Measurements from ENCODE around the gene AKR7A2. TPM values are rescaled to one million over a fixed set of nuclear protein-coding genes. Genes with fewer than 3 reads are reported as not detected.
"Not testable (repeated sequence)": the region's sequence is repeated elsewhere in the genome, so short reads cannot be mapped to it uniquely, and the experiment has no call there.

The AKR7A2 gene
- total RNA-seq, 2 experiments from 2014 or later = 11.1 to 11.8 TPM

GRCh38 chr1:19294638-19295037 lies 17.3 kb downstream of the AKR7A2 start:
- H3K9me3 Mint-ChIP-seq = peaks cover 12% of the 10 kb centered on the region
- POLR2A ChIA-PET = no interaction called here
- ATAC-seq (ENCODE audit: poor library complexity) (no peak), DNase-seq (no peak)
- H3K4me3 Mint-ChIP-seq = no peak overlapping the region
- Histone ChIP-seq H3K9me3 (ENCODE audit: control insufficient read depth in 1 of 2, insufficient read depth in 1 of 2, low read length in 2 of 2) (peaks cover 14 to 26% of the 10 kb centered on the region in 2 experiments), H3K27ac (ENCODE audit: low read depth in 1 of 2, low read length in 2 of 2) (no peak overlapping the region), H3K4me3 (ENCODE audit: low read length) (no peak overlapping the region), H3K27me3 (ENCODE audit: control insufficient read depth in 1 of 2, insufficient read depth in 2 of 2, low read length in 2 of 2) (no peaks in the 10 kb centered on the region), H3K36me3 (ENCODE audit: insufficient read depth, low read length) (no peaks in the 10 kb centered on the region), H3K4me1 (ENCODE audit: insufficient read depth, low read length) (no peaks in the 10 kb centered on the region)
- no peak for TF ChIP-seq CTCF (IDR thresholded peaks at IDR 0.05)
- CTCF ChIA-PET = no interaction called here
- intact Hi-C loops (cut with DNase I, micrococcal nuclease) = no loop called here
- H3K27ac Mint-ChIP-seq = no peak overlapping the region
- peaks cover 3% of the 10 kb centered on the region for H3K27me3 Mint-ChIP-seq
- no peaks in the 10 kb centered on the region for H3K4me1 Mint-ChIP-seq (ENCODE audit: low read depth)
- peaks cover 49% of the 10 kb centered on the region for H3K36me3 Mint-ChIP-seq (ENCODE audit: low read depth)

GRCh38 chr1:19289244-19289643 lies 22.7 kb downstream of the AKR7A2 start:
- Histone ChIP-seq H3K27me3 (ENCODE audit: control insufficient read depth in 1 of 2, insufficient read depth in 2 of 2, low read length in 2 of 2) (peaks cover 0 to 9% of the 10 kb centered on the region in 2 experiments), H3K9me3 (ENCODE audit: control insufficient read depth in 1 of 2, insufficient read depth in 1 of 2, low read length in 2 of 2) (peaks cover under 1 to 18% of the 10 kb centered on the region in 2 experiments), H3K27ac (ENCODE audit: low read depth in 1 of 2, low read length in 2 of 2) (no peak overlapping the region), H3K4me3 (ENCODE audit: low read length) (peak overlapping the region; percentile 42), H3K4me1 (ENCODE audit: insufficient read depth, low read length) (peaks cover 8% of the 10 kb centered on the region), H3K36me3 (ENCODE audit: insufficient read depth, low read length) (no peaks in the 10 kb centered on the region)
- ATAC-seq (ENCODE audit: poor library complexity) (no peak), DNase-seq (no peak)
- H3K27ac Mint-ChIP-seq = no peak overlapping the region
- peaks cover 21% of the 10 kb centered on the region for H3K36me3 Mint-ChIP-seq (ENCODE audit: low read depth)
- intact Hi-C loops (cut with DNase I, micrococcal nuclease) = no loop called here
- CTCF ChIA-PET = interaction anchor here (1.2 kb wide), 1 partner anchor 24 kb away, joined by 3 read pairs; no protein-coding TSS in a partner anchor
- H3K27me3 Mint-ChIP-seq = peaks cover 14% of the 10 kb centered on the region
- H3K4me1 Mint-ChIP-seq (ENCODE audit: low read depth) = peaks cover 9% of the 10 kb centered on the region
- peak overlapping the region; percentile 31 for H3K4me3 Mint-ChIP-seq
- POLR2A ChIA-PET = no interaction called here
- no peak for TF ChIP-seq CTCF (IDR thresholded peaks at IDR 0.05)
- peaks cover 1% of the 10 kb centered on the region for H3K9me3 Mint-ChIP-seq

GRCh38 chr1:19288324-19289241 lies 23.4 kb downstream of the AKR7A2 start, which contains the start of gene AKR7A3:
AKR7A3 (minus strand) TSS chr1:19288770; CDS start chr1:19288709, 61 bp downstream.
- DNase-seq (peak; percentile 33 to 79 (median 54)), ATAC-seq (ENCODE audit: poor library complexity) (peak; percentile 95)
- H3K27ac ChIP-seq (ENCODE audit: low read depth in 1 of 2, low read length in 2 of 2); H3K27ac Mint-ChIP-seq; POLR2A ChIA-PET; H3K4me1 ChIP-seq (ENCODE audit: insufficient read depth, low read length); intact Hi-C loops (cut with DNase I, micrococcal nuclease); H3K9me3 Mint-ChIP-seq; H3K4me1 Mint-ChIP-seq (ENCODE audit: low read depth); H3K27me3 ChIP-seq (ENCODE audit: control insufficient read depth in 1 of 2, insufficient read depth in 2 of 2, low read length in 2 of 2); H3K36me3 ChIP-seq (ENCODE audit: insufficient read depth, low read length): not testable (repeated sequence)
- Mint-ChIP-seq H3K36me3 (ENCODE audit: low read depth) (peaks cover 19% of the 10 kb centered on the region), H3K27me3 (peaks cover 14% of the 10 kb centered on the region), H3K4me3 (peak within 1 kb of the TSS; percentile 67)
- CTCF ChIA-PET = interaction anchor here (1.2 kb wide), 1 partner anchor 24 kb away, joined by 3 read pairs; no protein-coding TSS in a partner anchor
- Histone ChIP-seq H3K9me3 (ENCODE audit: control insufficient read depth in 1 of 2, insufficient read depth in 1 of 2, low read length in 2 of 2) (peaks cover 0 to 12% of the 10 kb centered on the region in 2 experiments), H3K4me3 (ENCODE audit: low read length) (peak within 1 kb of the TSS; percentile 42)
